Skeletal muscle tissue (tissue), 4 donors: ENCODE results near the gene CASP12. TPM values are rescaled to one million over a fixed set of nuclear protein-coding genes. Genes with fewer than 3 reads are reported as not detected.

ENCODE experiments used
- H3K27ac ChIP-seq: one replicate; pipeline ENCODE4 v1.7.0; 2013; ENCODE audit warnings: mild to moderate bottlenecking, low read depth, low read length, inconsistent platforms
- H3K27me3 ChIP-seq, 3 donors: one replicate each; pipeline ENCODE4 v1.7.0; 2013; ENCODE audit warnings: low read length in 3 of 3; ENCODE audit not compliant: control insufficient read depth in 3 of 3, insufficient read depth in 3 of 3
- H3K36me3 ChIP-seq, 3 donors: one replicate each; pipeline ENCODE4 v1.7.0; 2013; ENCODE audit warnings: low read length in 3 of 3; ENCODE audit not compliant: control insufficient read depth in 3 of 3, insufficient read depth in 3 of 3
- H3K4me1 ChIP-seq, 3 donors: one replicate each; pipeline ENCODE4 v1.7.0; 2013; ENCODE audit warnings: low read length in 3 of 3, mild to moderate bottlenecking in 3 of 3; ENCODE audit not compliant: control insufficient read depth in 3 of 3, insufficient read depth in 3 of 3
- H3K4me3 ChIP-seq, 3 donors: one replicate each; pipeline ENCODE4 v1.7.0; 2013; ENCODE audit warnings: low read length in 3 of 3
- H3K9ac ChIP-seq, 3 donors: one replicate each; pipeline ENCODE4 v1.7.0; 2013; ENCODE audit warnings: low read length in 3 of 3, mild to moderate bottlenecking in 3 of 3, moderate library complexity in 2 of 3, low read depth in 1 of 3
- H3K9me3 ChIP-seq, 3 donors: one replicate each; pipeline ENCODE4 v1.7.0; 2013; ENCODE audit warnings: low read length in 3 of 3; ENCODE audit not compliant: control insufficient read depth in 3 of 3
- total RNA-seq: library from RNA; depleted of rRNA; stranded (reverse); fragments of >200 nt; gene quantifications from one replicate; pipeline ENCODE4 v1.2.3, GENCODE V29; 2014
- donor health status: Osteomylitis.

CASP12 gene
- total RNA-seq, 1 donor from 2014 or later: 0.52 TPM

- Histone ChIP-seq H3K36me3 (no peaks in the 10 kb centered on the region), H3K4me3 (no peak overlapping the region), H3K9ac (no peak overlapping the region), H3K27ac (no peak overlapping the region), H3K4me1 (peaks cover 0 to 11% (median 0%) of the 10 kb centered on the region in 3 donors), H3K27me3 (no peaks in the 10 kb centered on the region), H3K9me3 (no peaks in the 10 kb centered on the region)
Observed at GRCh38 chr11:104895634-104896033, 2.6 kb downstream of the CASP12 start.

- Histone ChIP-seq H3K36me3 (no peaks in the 10 kb centered on the region), H3K4me1 (peaks cover 0 to 11% (median 0%) of the 10 kb centered on the region in 3 donors), H3K9me3 (no peaks in the 10 kb centered on the region), H3K4me3 (no peak overlapping the region), H3K27me3 (no peaks in the 10 kb centered on the region), H3K27ac (no peak overlapping the region), H3K9ac (no peak overlapping the region)
Observed at GRCh38 chr11:104893876-104894275, 4.4 kb downstream of the CASP12 start.

- no peak overlapping the region for H3K4me3 ChIP-seq
- peaks cover 0 to 7% (median 0%) of the 10 kb centered on the region in 3 donors for H3K4me1 ChIP-seq
- H3K27ac ChIP-seq: no peak overlapping the region
- no peaks in the 10 kb centered on the region for H3K36me3 ChIP-seq
- no peaks in the 10 kb centered on the region for H3K9me3 ChIP-seq
- H3K27me3 ChIP-seq: no peaks in the 10 kb centered on the region
- H3K9ac ChIP-seq: no peak overlapping the region
Observed at GRCh38 chr11:104892723-104893511, 5.3 kb downstream of the CASP12 start.

- no peak overlapping the region for H3K27ac ChIP-seq
- no peak overlapping the region for H3K4me3 ChIP-seq
- no peaks in the 10 kb centered on the region for H3K27me3 ChIP-seq
- H3K36me3 ChIP-seq: no peaks in the 10 kb centered on the region
- no peak overlapping the region for H3K9ac ChIP-seq
- peaks cover 0 to 4% (median 0%) of the 10 kb centered on the region in 3 donors for H3K4me1 ChIP-seq
- no peaks in the 10 kb centered on the region for H3K9me3 ChIP-seq
Observed at GRCh38 chr11:104891135-104891534, 7.1 kb downstream of the CASP12 start.

- Histone ChIP-seq H3K27ac (no peak overlapping the region), H3K36me3 (no peaks in the 10 kb centered on the region), H3K4me3 (no peak overlapping the region), H3K9ac (no peak overlapping the region), H3K9me3 (no peaks in the 10 kb centered on the region), H3K4me1 (no peaks in the 10 kb centered on the region), H3K27me3 (no peaks in the 10 kb centered on the region)
Observed at GRCh38 chr11:104883342-104883741, 14.9 kb downstream of the CASP12 start.

GRCh38 chr11:104881117-104881794, 17.0 kb downstream of the CASP12 start:
- H3K27ac ChIP-seq: no peak overlapping the region
- H3K36me3 ChIP-seq: no peaks in the 10 kb centered on the region
- H3K4me3 ChIP-seq: no peak overlapping the region
- no peaks in the 10 kb centered on the region for H3K27me3 ChIP-seq
- no peak overlapping the region for H3K9ac ChIP-seq
- no peaks in the 10 kb centered on the region for H3K9me3 ChIP-seq
- no peaks in the 10 kb centered on the region for H3K4me1 ChIP-seq

- Histone ChIP-seq H3K4me3 (no peak overlapping the region), H3K27ac (no peak overlapping the region), H3K27me3 (no peaks in the 10 kb centered on the region), H3K4me1 (no peaks in the 10 kb centered on the region), H3K36me3 (no peaks in the 10 kb centered on the region), H3K9me3 (no peaks in the 10 kb centered on the region), H3K9ac (no peak overlapping the region)
Observed at GRCh38 chr11:104879514-104880190, 18.6 kb downstream of the CASP12 start.

GRCh38 chr11:104876861-104877431, 21.3 kb downstream of the CASP12 start:
- Histone ChIP-seq H3K9me3 (no peaks in the 10 kb centered on the region), H3K27me3 (no peaks in the 10 kb centered on the region), H3K36me3 (no peaks in the 10 kb centered on the region), H3K27ac (no peak overlapping the region), H3K4me3 (no peak overlapping the region), H3K4me1 (no peaks in the 10 kb centered on the region), H3K9ac (no peak overlapping the region)

- no peak overlapping the region for H3K9ac ChIP-seq
- no peak overlapping the region for H3K4me3 ChIP-seq
- no peaks in the 10 kb centered on the region for H3K36me3 ChIP-seq
- H3K9me3 ChIP-seq: no peaks in the 10 kb centered on the region
- no peaks in the 10 kb centered on the region for H3K27me3 ChIP-seq
- no peak overlapping the region for H3K27ac ChIP-seq
- no peaks in the 10 kb centered on the region for H3K4me1 ChIP-seq
Observed at GRCh38 chr11:104876324-104876723, 21.9 kb downstream of the CASP12 start.
